Uterus (tissue), 2 donors: ENCODE results near the gene ZCCHC2.

Source experiments
- CTCF ChIP-seq, 4 experiments: fragments of 200-600 bp in 2 of 4; fragments of 450-650 bp in 2 of 4; sonication (generic) in 2 of 4; IDR thresholded peaks; one replicate each; pipeline ENCODE4 v1.5.1; 2016 to 2019; ENCODE audit warnings: antibody characterized with exemption in 4 of 4, mild to moderate bottlenecking in 2 of 4, moderate library complexity in 1 of 4
- POLR2A ChIP-seq, 2 donors: fragments of 450-650 bp; IDR thresholded peaks; one replicate each; pipeline ENCODE4 v1.6.1; 2016; ENCODE audit warnings: antibody characterized with exemption in 2 of 2, mild to moderate bottlenecking in 1 of 2, moderate library complexity in 1 of 2

DNA sequence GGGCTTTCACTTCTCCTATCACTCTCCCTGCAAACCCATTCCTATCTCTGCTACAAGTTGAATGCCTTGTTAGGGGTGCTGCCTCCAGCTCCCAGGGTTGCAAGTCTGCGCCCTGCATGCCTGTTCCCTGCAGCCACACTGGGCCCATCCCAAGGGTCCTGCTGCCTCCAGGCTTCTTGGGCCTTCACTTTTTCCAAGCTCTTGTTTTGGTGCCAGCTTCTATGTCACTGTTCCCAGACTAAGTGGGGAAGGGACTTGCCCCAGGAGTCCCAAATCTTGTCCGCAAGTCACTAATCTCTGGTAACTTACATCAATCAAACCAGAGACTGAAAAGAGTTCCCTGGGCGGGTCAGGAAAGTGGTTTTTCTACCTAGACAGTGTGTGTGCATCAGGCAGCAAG, 65.4 kb downstream of the ZCCHC2 start:
- TF ChIP-seq CTCF (IDR thresholded peaks at IDR 0.05) (no peak), POLR2A (IDR thresholded peaks at IDR 0.05) (no peak)
